Spleen (tissue), 7 donors: ENCODE results near the gene JADE3.

Experiments
- POLR2AphosphoS5 ChIP-seq, 3 donors: sonication (generic); formaldehyde crosslinking; IDR thresholded peaks; one replicate each; pipeline ENCODE4 v1.5.1; 2017; ENCODE audit warnings: antibody characterized with exemption in 3 of 3
- TF ChIP-seq, protein P1 (sequence below), 11 experiments: fragments of 200-600 bp in 7 of 11; fragments of 450-650 bp in 4 of 11; sonication (generic) in 4 of 11; IDR thresholded peaks in 8 of 11; conservative IDR thresholded peaks in 3 of 11; 1 replicate in 7 of 11; 2 replicates in 4 of 11; pipeline versions ENCODE4 v1.4.0 to v1.8.0; 2016 to 2021; ENCODE audit warnings: antibody characterized with exemption in 11 of 11, inconsistent platforms in 4 of 11, mild to moderate bottlenecking in 1 of 11
- donor health status: DM: no; HTN: no; CAD: no; lungs with moderate emphysema.
- donor health status: DM: no; HTN: no; CAD: no.
- donor health status: DM: no; HTN: no; CAD: no.

DNA sequence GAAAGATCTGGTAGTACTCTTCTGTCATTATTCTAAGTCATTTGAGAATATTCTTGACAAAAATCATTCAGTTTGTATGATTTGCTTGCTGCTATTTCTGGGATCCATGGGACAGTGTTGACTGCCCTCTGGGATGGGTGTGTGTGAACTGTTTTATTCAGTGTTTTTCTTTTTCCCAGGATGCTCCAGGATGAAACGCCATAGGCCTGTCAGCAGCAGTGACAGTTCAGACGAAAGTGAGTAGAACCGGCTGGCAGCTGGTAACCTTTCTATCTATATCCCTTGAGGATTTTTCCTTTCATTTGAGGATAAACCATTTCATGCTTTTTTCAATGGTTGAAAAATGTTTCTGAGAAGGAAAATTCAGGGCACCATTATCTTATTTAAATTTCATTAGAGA is 72.5 kb downstream of the JADE3 start:
- TF ChIP-seq POLR2AphosphoS5 (IDR thresholded peaks at IDR 0.05) = no peak
- TF ChIP-seq, protein P1, sequence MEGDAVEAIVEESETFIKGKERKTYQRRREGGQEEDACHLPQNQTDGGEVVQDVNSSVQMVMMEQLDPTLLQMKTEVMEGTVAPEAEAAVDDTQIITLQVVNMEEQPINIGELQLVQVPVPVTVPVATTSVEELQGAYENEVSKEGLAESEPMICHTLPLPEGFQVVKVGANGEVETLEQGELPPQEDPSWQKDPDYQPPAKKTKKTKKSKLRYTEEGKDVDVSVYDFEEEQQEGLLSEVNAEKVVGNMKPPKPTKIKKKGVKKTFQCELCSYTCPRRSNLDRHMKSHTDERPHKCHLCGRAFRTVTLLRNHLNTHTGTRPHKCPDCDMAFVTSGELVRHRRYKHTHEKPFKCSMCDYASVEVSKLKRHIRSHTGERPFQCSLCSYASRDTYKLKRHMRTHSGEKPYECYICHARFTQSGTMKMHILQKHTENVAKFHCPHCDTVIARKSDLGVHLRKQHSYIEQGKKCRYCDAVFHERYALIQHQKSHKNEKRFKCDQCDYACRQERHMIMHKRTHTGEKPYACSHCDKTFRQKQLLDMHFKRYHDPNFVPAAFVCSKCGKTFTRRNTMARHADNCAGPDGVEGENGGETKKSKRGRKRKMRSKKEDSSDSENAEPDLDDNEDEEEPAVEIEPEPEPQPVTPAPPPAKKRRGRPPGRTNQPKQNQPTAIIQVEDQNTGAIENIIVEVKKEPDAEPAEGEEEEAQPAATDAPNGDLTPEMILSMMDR (IDR thresholded peaks at IDR 0.05 in 8 of 11, conservative IDR thresholded peaks at IDR 0.05 in 3 of 11) = no peak
